ENCODE data around the gene MLANA. TPM values are rescaled to one million over a fixed set of nuclear protein-coding genes. Genes with fewer than 3 reads are reported as not detected.

MLANA gene
- total and polyA plus RNA-seq, 2 experiments from 2014 or later: not detected

DNA sequence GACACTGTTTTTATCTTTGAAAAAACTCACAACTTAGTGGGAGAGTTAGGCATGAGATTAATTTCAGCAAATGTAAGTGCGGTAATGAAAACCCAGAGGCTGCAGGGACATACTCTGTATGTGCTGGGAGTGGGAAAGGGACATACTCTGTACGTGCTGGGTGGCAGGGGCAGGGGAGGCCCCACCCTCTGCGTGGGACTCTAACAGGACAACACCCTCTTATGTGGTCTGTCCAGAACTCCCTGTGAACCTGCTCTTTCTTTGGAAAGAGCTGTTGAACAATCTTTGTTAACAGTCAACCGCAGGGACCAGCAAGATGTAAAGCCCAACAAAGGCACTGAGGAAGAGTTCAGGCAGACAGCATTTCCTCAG is 2.4 kb downstream of the MLANA start:
- Histone ChIP-seq H3K9me2 (replicated peaks; ENCODE audit: insufficient read depth) (no peaks in the 10 kb centered on the region), H3K4me2 (no peak overlapping the region), H3K27ac (peak overlapping the region; percentile 40), H3K27me3 (no peaks in the 10 kb centered on the region), H3K4me3 (no peak overlapping the region), H3K9me3 (ENCODE audit: low read depth) (no peaks in the 10 kb centered on the region), H3K4me1 (ENCODE audit: insufficient read depth) (peaks cover 9% of the 10 kb centered on the region), H4K20me1 (ENCODE audit: insufficient read depth, poor library complexity, severe bottlenecking) (no peaks in the 10 kb centered on the region), H3K79me2 (no peaks in the 10 kb centered on the region), H3K36me3 (replicated peaks; ENCODE audit: insufficient read depth, low read depth) (no peaks in the 10 kb centered on the region), H2AFZ (no peak overlapping the region)
- no peak for DNase-seq (ENCODE audit: low spot score)
- TF ChIP-seq CTCF (IDR thresholded peaks at IDR 0.05; ENCODE audit: poor library complexity) (no peak), EZH2 (IDR thresholded peaks at IDR 0.05; ENCODE audit: borderline replicate concordance) (no peak), EZH2phosphoT487 (IDR thresholded peaks at IDR 0.05; ENCODE audit: low read depth, severe bottlenecking, unreplicated experiment) (no peak)
- WGBS (ENCODE audit: low lambda C conversion rate, missing lambda C conversion rate): 71% methylated on average over 4 of the region's 4 CpGs

GRCh38 chr9:5893591-5894236 is 3.0 kb downstream of the MLANA start:
- Histone ChIP-seq H3K4me3 (no peak overlapping the region), H3K4me1 (ENCODE audit: insufficient read depth) (peaks cover 9% of the 10 kb centered on the region), H3K9me2 (replicated peaks; ENCODE audit: insufficient read depth) (no peaks in the 10 kb centered on the region), H2AFZ (no peak overlapping the region), H3K27me3 (no peaks in the 10 kb centered on the region), H3K36me3 (replicated peaks; ENCODE audit: insufficient read depth, low read depth) (no peaks in the 10 kb centered on the region), H3K9me3 (ENCODE audit: low read depth) (no peaks in the 10 kb centered on the region), H3K79me2 (no peaks in the 10 kb centered on the region), H3K4me2 (no peak overlapping the region), H3K27ac (peak overlapping the region; percentile 40), H4K20me1 (ENCODE audit: insufficient read depth, poor library complexity, severe bottlenecking) (no peaks in the 10 kb centered on the region)
- peak; percentile 45 for DNase-seq (ENCODE audit: low spot score)
- TF ChIP-seq EZH2phosphoT487 (IDR thresholded peaks at IDR 0.05; ENCODE audit: low read depth, severe bottlenecking, unreplicated experiment) (no peak), CTCF (IDR thresholded peaks at IDR 0.05; ENCODE audit: poor library complexity) (no peak), EZH2 (IDR thresholded peaks at IDR 0.05; ENCODE audit: borderline replicate concordance) (no peak)
- 69% methylated on average over 13 of the region's 13 CpGs for WGBS (ENCODE audit: low lambda C conversion rate, missing lambda C conversion rate)

DNA sequence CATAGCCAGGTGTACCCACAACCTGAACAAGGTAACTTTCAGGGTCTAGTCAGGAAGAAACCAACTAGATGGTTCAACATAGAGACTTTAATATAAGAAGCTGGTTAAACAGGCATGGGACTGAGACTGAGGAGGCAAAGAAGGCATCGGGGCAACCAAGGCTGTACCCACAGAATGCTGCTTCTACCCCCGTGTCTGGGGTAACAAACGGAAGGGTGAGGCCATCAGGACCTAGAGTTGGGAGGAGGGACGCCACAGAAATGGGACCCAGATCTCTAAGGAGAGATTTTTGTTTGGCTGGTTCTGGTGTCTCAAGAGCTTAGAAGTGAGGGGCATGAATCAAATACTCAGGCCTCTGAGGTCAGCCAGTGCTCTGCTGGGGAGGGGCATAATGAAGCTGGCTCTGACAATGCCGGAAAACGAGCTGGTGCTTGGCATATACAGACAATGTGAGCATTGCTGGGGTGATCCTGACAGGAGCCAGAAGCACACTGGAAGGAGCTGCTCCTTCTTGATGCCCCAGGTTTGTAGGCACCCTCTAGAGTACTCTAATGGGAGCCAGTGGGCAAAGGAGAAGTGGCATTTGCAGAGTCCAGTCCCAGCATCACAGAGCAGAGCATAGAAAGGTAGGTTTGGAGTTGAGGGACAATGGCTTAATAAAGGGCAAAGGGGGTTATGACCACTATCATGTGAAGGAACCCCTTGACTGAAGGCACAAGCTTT is 3.7 kb downstream of the MLANA start:
- Histone ChIP-seq H4K20me1 (ENCODE audit: insufficient read depth, poor library complexity, severe bottlenecking) (no peaks in the 10 kb centered on the region), H2AFZ (no peak overlapping the region), H3K9me3 (ENCODE audit: low read depth) (no peaks in the 10 kb centered on the region), H3K4me2 (no peak overlapping the region), H3K4me1 (ENCODE audit: insufficient read depth) (peaks cover 9% of the 10 kb centered on the region), H3K9me2 (replicated peaks; ENCODE audit: insufficient read depth) (no peaks in the 10 kb centered on the region), H3K36me3 (replicated peaks; ENCODE audit: insufficient read depth, low read depth) (no peaks in the 10 kb centered on the region), H3K79me2 (no peaks in the 10 kb centered on the region), H3K27me3 (no peaks in the 10 kb centered on the region), H3K27ac (no peak overlapping the region), H3K4me3 (no peak overlapping the region)
- WGBS (ENCODE audit: low lambda C conversion rate, missing lambda C conversion rate): 93% methylated on average over 6 of the region's 6 CpGs
- no peak for DNase-seq (ENCODE audit: low spot score)
- TF ChIP-seq EZH2phosphoT487 (IDR thresholded peaks at IDR 0.05; ENCODE audit: low read depth, severe bottlenecking, unreplicated experiment) (no peak), EZH2 (IDR thresholded peaks at IDR 0.05; ENCODE audit: borderline replicate concordance) (no peak), CTCF (IDR thresholded peaks at IDR 0.05; ENCODE audit: poor library complexity) (no peak)
